Epidermal melanocyte (primary cell): ENCODE data around the gene PCK2.

Experiments used
- DNase-seq: peaks from one replicate; pipeline ENCODE4 v3.0.0; 2011; ENCODE audit warnings: low spot score; ENCODE audit not compliant: insufficient read length

The PCK2 gene

GRCh38 chr14:24074625-24075484, 19.3 kb upstream of the PCK2 start:
- no peak for DNase-seq

- DNase-seq: no peak
These were observed 18.4 kb upstream of the PCK2 start for GRCh38 chr14:24075485-24076301.

GRCh38 chr14:24076302-24076601, 17.9 kb upstream of the PCK2 start:
- DNase-seq: no peak

GRCh38 chr14:24077086-24077485, 17.0 kb upstream of the PCK2 start:
- no peak for DNase-seq

GRCh38 chr14:24078146-24078545, 16.0 kb upstream of the PCK2 start:
- no peak for DNase-seq

- DNase-seq: no peak
These were observed 14.5 kb upstream of the PCK2 start for GRCh38 chr14:24079491-24080141.

- DNase-seq: no peak
These were observed 14.0 kb upstream of the PCK2 start for GRCh38 chr14:24080142-24080530.

GRCh38 chr14:24080888-24081738, 13.0 kb upstream of the PCK2 start:
- DNase-seq: no peak

GRCh38 chr14:24081739-24082211, 12.3 kb upstream of the PCK2 start:
- DNase-seq: no peak

- DNase-seq: no peak
These were observed 11.6 kb upstream of the PCK2 start for GRCh38 chr14:24082411-24083080.

- DNase-seq: no peak
These were observed 10.6 kb upstream of the PCK2 start for GRCh38 chr14:24083462-24083861.

- no peak for DNase-seq
These were observed 9.7 kb upstream of the PCK2 start for GRCh38 chr14:24084440-24084839.

- DNase-seq: no peak
These were observed 8.9 kb upstream of the PCK2 start for GRCh38 chr14:24085215-24085614.

GRCh38 chr14:24086193-24086955, 7.7 kb upstream of the PCK2 start:
- DNase-seq: no peak

- DNase-seq: no peak
These were observed 7.1 kb upstream of the PCK2 start for GRCh38 chr14:24087004-24087403.

- DNase-seq: no peak
These were observed 6.0 kb upstream of the PCK2 start for GRCh38 chr14:24088095-24088494.

GRCh38 chr14:24089890-24090289, 4.2 kb upstream of the PCK2 start:
- no peak for DNase-seq

GRCh38 chr14:24092110-24092504, 2.0 kb upstream of the PCK2 start:
- no peak for DNase-seq

- DNase-seq: no peak
These were observed 1.5 kb upstream of the PCK2 start for GRCh38 chr14:24092505-24093206.
